SU-DHL-6 (cell line): ENCODE measurements around the gene EFNA1.

Source experiments
- EZH2phosphoT487 ChIP-seq: fragments of 200-600 bp; sonication (generic), shearing (Covaris generic); conservative IDR thresholded peaks from 2 replicates; pipeline ENCODE4 v1.6.1; 2018; ENCODE audit warnings: mild to moderate bottlenecking, antibody characterized with exemption, low read length, moderate library complexity, mixed read lengths
- TF ChIP-seq, protein P1 (sequence below): fragments of 200-600 bp; sonication (generic); IDR thresholded peaks from one replicate; pipeline ENCODE4 v1.5.1; 2017; ENCODE audit warnings: antibody characterized with exemption, mild to moderate bottlenecking, low read length, moderate library complexity; ENCODE audit not compliant: insufficient read depth, poor library complexity, severe bottlenecking

DNA sequence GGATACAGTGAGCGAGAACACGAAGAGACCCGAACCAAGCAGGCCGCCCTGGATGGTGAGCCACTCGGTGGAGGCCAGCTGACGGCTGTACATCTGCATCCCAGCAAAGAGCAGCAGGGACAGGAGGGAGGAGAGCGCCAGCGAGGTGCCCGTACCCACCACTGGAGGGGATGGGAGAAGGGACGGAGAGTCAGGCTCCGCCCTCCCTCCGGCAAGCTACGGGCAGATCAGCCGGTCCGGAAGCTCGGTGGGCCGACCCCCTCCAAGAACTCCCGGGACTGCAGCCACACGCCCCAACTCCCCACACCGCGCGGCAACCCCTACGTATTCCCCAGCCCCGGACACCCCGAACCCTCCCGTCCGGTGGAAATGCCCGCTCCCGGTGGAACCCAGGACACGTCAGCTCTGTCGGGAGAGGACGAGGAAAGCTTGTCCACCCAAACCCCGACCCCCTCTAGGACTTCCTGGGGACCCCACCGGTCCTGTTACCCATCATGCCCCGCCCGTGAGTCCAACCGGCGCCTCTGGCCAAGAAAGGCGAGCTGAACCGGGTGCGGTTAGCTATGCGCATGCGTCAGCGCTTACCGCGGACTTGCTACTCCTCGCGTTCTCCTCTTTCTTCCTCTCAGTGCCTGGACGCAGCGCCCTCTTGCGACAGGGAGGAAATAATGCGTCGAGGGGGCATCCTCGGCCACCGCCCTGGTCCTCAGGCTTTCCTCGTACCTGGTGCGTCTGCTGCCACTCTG is 45.2 kb downstream of the EFNA1 start, which contains the start of gene KRTCAP2:
- TF ChIP-seq, protein P1, sequence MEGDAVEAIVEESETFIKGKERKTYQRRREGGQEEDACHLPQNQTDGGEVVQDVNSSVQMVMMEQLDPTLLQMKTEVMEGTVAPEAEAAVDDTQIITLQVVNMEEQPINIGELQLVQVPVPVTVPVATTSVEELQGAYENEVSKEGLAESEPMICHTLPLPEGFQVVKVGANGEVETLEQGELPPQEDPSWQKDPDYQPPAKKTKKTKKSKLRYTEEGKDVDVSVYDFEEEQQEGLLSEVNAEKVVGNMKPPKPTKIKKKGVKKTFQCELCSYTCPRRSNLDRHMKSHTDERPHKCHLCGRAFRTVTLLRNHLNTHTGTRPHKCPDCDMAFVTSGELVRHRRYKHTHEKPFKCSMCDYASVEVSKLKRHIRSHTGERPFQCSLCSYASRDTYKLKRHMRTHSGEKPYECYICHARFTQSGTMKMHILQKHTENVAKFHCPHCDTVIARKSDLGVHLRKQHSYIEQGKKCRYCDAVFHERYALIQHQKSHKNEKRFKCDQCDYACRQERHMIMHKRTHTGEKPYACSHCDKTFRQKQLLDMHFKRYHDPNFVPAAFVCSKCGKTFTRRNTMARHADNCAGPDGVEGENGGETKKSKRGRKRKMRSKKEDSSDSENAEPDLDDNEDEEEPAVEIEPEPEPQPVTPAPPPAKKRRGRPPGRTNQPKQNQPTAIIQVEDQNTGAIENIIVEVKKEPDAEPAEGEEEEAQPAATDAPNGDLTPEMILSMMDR = peak; percentile 90
- TF ChIP-seq EZH2phosphoT487 = no peak
